ENCODE measurements around the gene NFIA.
A peak's percentile ranks its signal among the peaks of the same experiment; 100 is the strongest.

Gene NFIA

DNA sequence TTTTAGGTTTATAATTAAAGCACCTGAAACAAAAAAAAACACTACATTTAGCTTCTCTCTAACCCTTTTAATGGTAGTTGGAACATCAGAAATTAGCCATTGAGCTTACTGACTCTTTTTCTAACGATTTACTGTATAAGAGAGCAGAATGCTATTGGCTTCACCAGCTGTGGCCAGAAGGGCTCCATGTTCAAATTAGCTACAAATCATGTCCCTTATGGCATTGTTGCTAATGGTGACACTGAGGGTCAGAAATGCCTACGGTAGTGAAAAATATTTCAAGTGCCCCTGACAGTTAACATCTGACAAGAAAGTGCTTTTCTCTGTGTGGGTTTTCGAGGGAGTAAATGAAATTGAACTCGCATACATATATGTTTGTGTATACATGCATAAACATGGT lies 232.7 kb downstream of the NFIA start:
- no peak for DNase-seq

DNA sequence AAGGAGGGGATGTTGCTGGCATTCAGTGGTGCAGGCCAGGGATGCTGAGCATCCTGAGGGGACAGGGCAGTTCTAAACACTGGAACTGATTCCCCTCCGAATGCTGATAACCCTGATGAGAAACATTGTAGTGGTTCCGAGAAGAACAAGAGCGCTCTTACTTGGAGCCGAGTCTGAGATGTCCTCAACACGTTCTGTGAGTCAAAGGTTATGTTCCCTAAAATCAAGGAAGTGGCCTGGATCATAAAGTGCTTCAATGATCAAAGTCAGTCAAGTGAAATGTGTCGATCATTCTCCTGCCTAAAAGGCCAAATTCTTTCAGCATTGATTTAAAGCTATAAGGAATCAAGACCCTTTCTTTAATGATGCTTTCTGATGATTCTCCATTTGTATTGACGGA lies 234.1 kb downstream of the NFIA start:
- DNase-seq, result no peak

GRCh38 chr1:61318319-61319125 lies 236.2 kb downstream of the NFIA start:
- peak in 1 of 2 donors; percentile 21 for DNase-seq

DNA sequence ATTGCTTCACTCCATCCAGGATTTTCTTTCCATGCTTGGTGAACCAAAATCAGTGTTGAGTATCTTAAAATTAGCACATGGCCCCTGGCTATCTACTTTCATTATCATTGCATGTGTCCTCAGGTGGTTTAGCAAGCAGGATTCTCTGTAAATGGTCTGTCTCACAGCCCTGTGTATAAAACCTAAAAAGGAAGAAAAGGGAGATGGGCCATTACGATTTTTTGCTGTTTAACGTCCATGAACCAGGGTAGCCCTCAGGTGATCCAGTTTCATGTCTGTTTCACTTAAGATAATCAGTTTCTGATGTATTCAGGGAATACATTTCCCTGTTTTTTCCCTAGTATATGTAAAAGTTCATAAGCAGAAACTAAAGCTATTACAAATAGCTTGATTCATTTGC lies 238.2 kb downstream of the NFIA start:
- DNase-seq, result no peak

GRCh38 chr1:61322008-61322744 lies 239.8 kb downstream of the NFIA start:
- DNase-seq, result no peak

- DNase-seq, result no peak
Measured at GRCh38 chr1:61322769-61323168, 240.4 kb downstream of the NFIA start.

- DNase-seq, result no peak
Measured at GRCh38 chr1:61323681-61324328, 241.4 kb downstream of the NFIA start.

GRCh38 chr1:61326713-61327112 lies 244.4 kb downstream of the NFIA start:
- DNase-seq, result no peak

DNA sequence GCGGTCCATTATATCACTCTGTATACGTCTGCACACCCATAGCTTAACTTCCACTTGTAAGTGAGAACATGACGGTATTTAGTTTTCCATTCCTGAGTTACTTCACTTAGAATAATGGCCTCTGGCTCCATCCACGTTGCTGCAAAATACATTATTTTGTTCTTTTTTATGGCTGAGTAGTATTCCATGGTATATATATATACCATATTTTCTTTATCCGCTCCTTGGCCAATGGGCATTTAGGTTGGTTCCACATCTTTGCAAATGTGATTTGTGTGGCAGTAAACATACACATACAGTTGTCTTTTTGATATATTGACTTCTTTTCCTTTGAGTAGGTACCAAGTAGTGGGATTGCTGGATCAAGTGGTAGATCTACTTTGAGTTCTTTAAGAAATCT lies 245.1 kb downstream of the NFIA start:
- DNase-seq, result no peak

DNA sequence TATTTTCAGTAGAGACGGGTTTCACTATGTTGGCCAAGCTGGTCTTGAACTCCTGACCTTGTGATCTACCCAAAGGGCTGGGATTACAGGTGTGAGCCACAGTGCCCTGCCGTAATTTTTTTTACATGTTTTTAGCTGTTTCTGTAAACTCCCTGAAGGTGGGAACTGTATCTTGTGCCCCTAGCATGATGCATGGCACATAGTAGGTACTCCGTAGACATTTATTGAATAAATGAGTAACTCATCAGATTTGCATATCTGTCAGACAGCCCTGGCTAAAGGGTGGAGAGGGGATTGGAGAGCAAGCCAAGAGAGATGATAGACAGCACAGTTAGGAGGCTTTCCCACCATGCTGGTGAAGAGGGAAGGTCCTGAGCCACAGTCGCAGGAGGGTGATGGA lies 247.2 kb downstream of the NFIA start:
- DNase-seq, result no peak

- no peak for DNase-seq
Measured at GRCh38 chr1:61330018-61330417, 247.7 kb downstream of the NFIA start.

- DNase-seq, result no peak
Measured at GRCh38 chr1:61330571-61330970, 248.2 kb downstream of the NFIA start.

GRCh38 chr1:61332196-61332753 lies 249.9 kb downstream of the NFIA start:
- no peak for DNase-seq

DNA sequence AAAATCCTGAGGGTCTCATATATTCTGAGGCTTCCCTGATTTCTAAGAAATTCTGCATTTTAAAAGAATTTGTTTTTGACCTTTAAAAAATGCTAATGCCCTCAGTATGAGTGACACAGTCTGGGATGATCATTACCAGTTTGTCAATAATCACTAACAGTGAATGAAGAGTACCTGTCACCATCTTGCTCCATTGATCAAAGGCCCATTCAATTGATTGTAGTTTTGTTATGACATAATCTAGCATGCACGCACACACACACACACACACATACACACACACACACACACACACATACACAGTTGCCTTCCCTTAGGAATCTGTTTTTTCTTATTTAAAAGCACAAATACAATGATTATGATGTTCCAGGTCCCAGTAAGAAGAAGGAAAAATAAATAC lies 250.4 kb downstream of the NFIA start:
- DNase-seq, result no peak

DNA sequence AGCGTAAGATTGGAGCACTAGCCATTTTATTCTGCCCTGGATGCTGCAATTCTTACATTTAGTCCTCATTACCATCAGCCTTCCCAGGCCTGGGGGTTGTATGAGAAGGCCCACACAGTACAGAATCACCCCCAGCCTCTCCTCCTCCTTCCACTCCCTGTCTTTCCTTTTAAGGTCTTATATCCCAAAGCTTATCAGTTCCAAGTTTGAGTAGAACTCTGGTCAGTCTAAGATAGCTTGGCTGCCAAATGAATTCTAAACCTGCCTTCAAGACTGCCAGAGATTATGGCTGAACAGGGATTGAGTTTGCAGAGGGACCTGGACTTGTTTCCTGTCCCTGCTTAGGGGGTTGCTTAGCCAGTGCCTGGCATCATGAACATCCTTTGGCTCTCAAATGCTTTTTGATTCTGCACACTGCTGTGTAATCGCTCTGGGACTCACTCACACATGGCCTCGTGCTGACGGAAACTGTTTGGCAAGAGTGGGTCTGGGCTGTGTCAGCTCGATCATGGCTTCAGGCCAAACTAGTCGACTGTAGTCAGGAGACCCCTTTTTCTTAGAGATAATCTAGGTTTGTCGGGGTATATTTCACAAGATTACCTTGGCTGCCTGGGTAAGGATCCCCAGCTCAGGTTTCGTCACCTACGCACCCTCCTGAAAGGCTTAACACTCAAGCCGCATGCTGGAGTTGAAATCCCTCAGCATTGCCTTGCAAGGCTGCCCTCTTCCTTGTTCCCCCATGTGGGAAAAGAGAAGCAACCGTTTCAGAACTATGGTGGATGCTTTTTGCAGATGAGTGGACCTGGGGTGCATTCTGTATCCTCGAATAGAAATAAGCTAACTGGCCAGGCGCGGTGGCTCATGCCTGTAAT lies 252.6 kb downstream of the NFIA start:
- DNase-seq, result no peak

GRCh38 chr1:61337037-61337436 lies 254.7 kb downstream of the NFIA start:
- DNase-seq, result no peak

- no peak for DNase-seq
Measured at GRCh38 chr1:61337441-61337951, 255.1 kb downstream of the NFIA start.

DNA sequence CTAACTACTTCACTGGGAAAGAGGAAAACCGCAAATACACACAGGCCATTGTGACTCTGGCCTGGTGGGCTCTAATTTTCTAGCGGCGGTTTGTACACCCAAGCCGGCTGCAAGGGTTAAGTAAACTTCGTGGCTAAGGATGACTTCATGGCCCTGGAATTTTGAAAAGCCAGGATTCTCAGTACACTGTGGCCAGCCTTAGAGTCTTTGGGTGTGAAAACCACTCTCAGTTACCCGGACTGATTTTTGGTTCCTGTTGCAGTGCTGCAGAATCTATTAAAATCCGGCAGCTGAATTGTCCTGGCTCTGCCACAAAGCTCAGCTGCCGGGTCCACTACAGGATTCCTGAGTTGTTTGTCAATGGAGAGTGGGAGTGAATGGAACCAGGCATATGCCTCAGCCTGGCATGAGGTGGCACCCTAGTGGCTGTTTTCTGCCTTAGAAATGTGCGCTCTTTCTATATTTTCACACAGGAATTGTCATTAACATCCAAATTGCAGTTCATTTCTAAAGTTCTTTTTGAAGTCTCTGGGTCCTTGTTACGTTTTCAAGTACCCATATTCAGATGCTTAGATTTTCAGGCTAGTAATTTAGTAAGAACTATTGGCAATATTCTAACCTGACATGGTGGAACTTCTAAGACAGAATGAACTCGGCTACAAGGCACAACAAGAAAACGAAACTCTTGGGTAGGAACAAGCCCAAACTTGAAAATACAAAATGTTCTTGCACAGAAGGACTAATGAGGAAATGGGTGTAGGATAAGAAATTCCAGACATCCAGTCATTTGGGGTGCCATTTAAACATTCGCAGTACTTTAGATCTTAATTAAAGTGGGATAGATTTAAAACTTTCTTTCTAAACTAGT lies 255.9 kb downstream of the NFIA start:
- DNase-seq, result no peak

GRCh38 chr1:61338899-61339298 lies 256.5 kb downstream of the NFIA start:
- no peak for DNase-seq

- no peak for DNase-seq
Measured at GRCh38 chr1:61341426-61341825, 259.1 kb downstream of the NFIA start.

DNA sequence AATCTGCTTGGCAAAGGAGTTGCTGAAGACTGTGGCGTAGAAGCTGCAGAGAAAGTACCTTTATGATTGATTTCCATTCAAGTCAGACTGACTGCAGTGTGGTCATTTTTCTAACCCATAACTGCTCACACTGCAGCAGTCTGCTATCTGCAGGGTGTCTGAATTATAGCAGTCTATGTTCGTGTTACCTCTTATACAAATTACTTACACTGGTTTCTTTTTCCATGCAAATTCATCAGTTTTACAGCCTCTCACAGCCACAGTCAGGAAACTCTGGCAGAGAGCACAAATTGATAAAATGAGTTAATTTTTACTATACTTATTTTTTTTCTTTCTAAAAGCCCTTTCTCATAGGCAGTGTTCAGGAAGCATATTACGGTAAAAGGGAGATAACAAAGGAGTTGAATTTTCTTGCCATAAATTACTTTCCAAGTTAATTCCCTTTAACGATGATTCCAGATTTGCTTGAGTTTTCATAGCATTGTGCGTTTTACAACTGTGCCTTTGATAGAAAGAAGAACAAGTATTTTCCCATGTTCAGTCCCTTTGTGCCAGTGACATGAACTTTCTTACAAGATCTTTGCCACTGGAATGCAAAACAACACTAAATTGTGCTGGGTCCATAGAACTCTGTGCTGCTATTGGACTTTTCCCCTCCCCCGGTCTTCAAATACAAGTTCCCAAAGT lies 261.5 kb downstream of the NFIA start:
- DNase-seq, result no peak

Data from stimulated activated CD4-positive, alpha-beta T cell treated with anti-CD3 and anti-CD28 coated beads, Interleukin-2, amount 100 ng/mL, for 24 hours (primary cell).